Fibroblast of lung (primary cell): ENCODE data around the gene MAP4K4.

Experiments
- CTCF ChIP-seq, 2 donors: IDR thresholded peaks in 1 of 2; conservative IDR thresholded peaks in 1 of 2; 1 replicate in 1 of 2; 2 replicates in 1 of 2; pipeline ENCODE4 v1.5.1; 2011 to 2012; ENCODE audit warnings: low read length in 2 of 2, control low read depth in 1 of 2, inconsistent platforms in 1 of 2, low read depth in 1 of 2, mild to moderate bottlenecking in 1 of 2
- EZH2 ChIP-seq: IDR thresholded peaks from 2 replicates; pipeline ENCODE4 v1.5.1; 2012; ENCODE audit warnings: low read length, control low read depth, mild to moderate bottlenecking; ENCODE audit errors: missing control alignments

GRCh38 chr2:101778102-101778501 lies 80.6 kb downstream of the MAP4K4 start:
- TF ChIP-seq CTCF (conservative IDR thresholded peaks at IDR 0.05 in 1 of 2, IDR thresholded peaks at IDR 0.05 in 1 of 2; ENCODE audit: low read depth in 1 of 2, low read length in 2 of 2): no peak
- no peak for TF ChIP-seq EZH2
